Cardiac septum (tissue), 1 donor: ENCODE results near the gene RAB7B. TPM values are rescaled to one million over a fixed set of nuclear protein-coding genes. Genes with fewer than 3 reads are reported as not detected.

Source experiments
- DNase-seq: peaks from one replicate; pipeline ENCODE4 v3.0.0-alpha.2; 2020; ENCODE audit warnings: low spot score
- intact Hi-C: fragments of 100-400 bp; cut with DNase I; formaldehyde crosslinking; loops from one replicate; pipeline ENCODE4 v1.14.0; 2022
- total RNA-seq: library from RNA; stranded (reverse); fragmentation: NEBNext Ultra II Directional; extraction: Animal tissue kit (Norgen Biotek cat#: 25700); gene quantifications from one replicate; pipeline ENCODE4 v1.2.1, GENCODE V29; 2021
- donor health status: DM: no; HTN: no; CAD: no.

RAB7B gene
- total RNA-seq, 1 donor from 2014 or later = 2.1 TPM

GRCh38 chr1:205961405-205961804 lies 41.8 kb downstream of the RAB7B start:
- intact Hi-C loops = no loop called here
- DNase-seq = no peak

- intact Hi-C loops = no loop called here
- no peak for DNase-seq
These were observed 43.4 kb downstream of the RAB7B start for GRCh38 chr1:205959789-205960188.

GRCh38 chr1:205955499-205955898 lies 47.7 kb downstream of the RAB7B start:
- intact Hi-C loops = no loop called here
- DNase-seq = no peak

GRCh38 chr1:205954819-205955404 lies 48.3 kb downstream of the RAB7B start:
- no peak for DNase-seq
- intact Hi-C loops = no loop called here

- intact Hi-C loops = no loop called here
- no peak for DNase-seq
These were observed 51.4 kb downstream of the RAB7B start for GRCh38 chr1:205951746-205952145.

GRCh38 chr1:205950826-205951549 lies 52.2 kb downstream of the RAB7B start:
- no peak for DNase-seq

GRCh38 chr1:205950280-205950679 lies 52.9 kb downstream of the RAB7B start:
- intact Hi-C loops = no loop called here
- no peak for DNase-seq

More at GRCh38 chr1:205950826-205951549, 52.2 kb downstream of the RAB7B start:
- intact Hi-C loops = no loop called here

- intact Hi-C loops = no loop called here
- DNase-seq = no peak
These were observed 53.4 kb downstream of the RAB7B start for GRCh38 chr1:205949753-205950152.

GRCh38 chr1:205948886-205949285 lies 54.3 kb downstream of the RAB7B start:
- no peak for DNase-seq
- intact Hi-C loops = no loop called here

- no peak for DNase-seq
- intact Hi-C loops = no loop called here
These were observed 55.2 kb downstream of the RAB7B start for GRCh38 chr1:205948039-205948438.

GRCh38 chr1:205947024-205947423 lies 56.2 kb downstream of the RAB7B start:
- intact Hi-C loops = no loop called here
- DNase-seq = no peak

GRCh38 chr1:205945069-205945468 lies 58.1 kb downstream of the RAB7B start:
- intact Hi-C loops = no loop called here
- no peak for DNase-seq

GRCh38 chr1:205944525-205944924 lies 58.7 kb downstream of the RAB7B start:
- intact Hi-C loops = no loop called here
- no peak for DNase-seq

GRCh38 chr1:205943245-205943644 lies 60.0 kb downstream of the RAB7B start, which contains the start of gene SLC26A9:
Gene SLC26A9, minus strand, starts transcription at chr1:205943456. Its CDS starts 7,636 bp downstream, at chr1:205935820.
- intact Hi-C loops = no loop called here

GRCh38 chr1:205942631-205943159 lies 60.5 kb downstream of the RAB7B start:
- intact Hi-C loops = no loop called here

More at GRCh38 chr1:205943245-205943644, 60.0 kb downstream of the RAB7B start, which contains the start of gene SLC26A9:
- DNase-seq = no peak

GRCh38 chr1:205940710-205941109 lies 62.5 kb downstream of the RAB7B start:
- DNase-seq = no peak
- intact Hi-C loops = no loop called here

More at GRCh38 chr1:205942631-205943159, 60.5 kb downstream of the RAB7B start:
- DNase-seq = no peak

GRCh38 chr1:205939690-205940330 lies 63.4 kb downstream of the RAB7B start:
- intact Hi-C loops = no loop called here

GRCh38 chr1:205938682-205939081 lies 64.5 kb downstream of the RAB7B start:
- no peak for DNase-seq
- intact Hi-C loops = no loop called here

More at GRCh38 chr1:205939690-205940330, 63.4 kb downstream of the RAB7B start:
- no peak for DNase-seq

GRCh38 chr1:205936846-205937586 lies 66.2 kb downstream of the RAB7B start:
- intact Hi-C loops = no loop called here
- no peak for DNase-seq

GRCh38 chr1:205936311-205936710 lies 66.9 kb downstream of the RAB7B start:
- no peak for DNase-seq
- intact Hi-C loops = no loop called here
